ENCODE measurements around the gene CD300H.
"Not testable (repeated sequence)": the region's sequence is repeated elsewhere in the genome, so short reads cannot be mapped to it uniquely, and the experiment has no call there.

CD300H gene

GRCh38 chr17:74584292-74585060 lies 17.2 kb upstream of the CD300H start:
- no peak for DNase-seq (ENCODE audit: low read depth in 2 of 2)

GRCh38 chr17:74582633-74583032 lies 15.3 kb upstream of the CD300H start:
- DNase-seq (ENCODE audit: low read depth in 2 of 2), result no peak

GRCh38 chr17:74579900-74580299 lies 12.6 kb upstream of the CD300H start:
- no peak for DNase-seq (ENCODE audit: low read depth in 2 of 2)

- DNase-seq (ENCODE audit: low read depth in 2 of 2), result no peak
Observed at GRCh38 chr17:74578979-74579378, 11.7 kb upstream of the CD300H start.

- DNase-seq (ENCODE audit: low read depth in 2 of 2), result no peak
Observed at GRCh38 chr17:74574489-74575142, 7.3 kb upstream of the CD300H start.

- not testable (repeated sequence) for DNase-seq (ENCODE audit: low read depth in 2 of 2)
Observed at GRCh38 chr17:74573635-74574034, 6.3 kb upstream of the CD300H start.

- no peak for DNase-seq (ENCODE audit: low read depth in 2 of 2)
Observed at GRCh38 chr17:74573169-74573568, 5.9 kb upstream of the CD300H start.

- DNase-seq (ENCODE audit: low read depth in 2 of 2), result no peak
Observed at GRCh38 chr17:74571621-74572270, 4.4 kb upstream of the CD300H start.

GRCh38 chr17:74569020-74570003 lies 2.0 kb upstream of the CD300H start:
- peak in 1 of 2 donors; percentile 11 for DNase-seq (ENCODE audit: low read depth in 2 of 2)

- no peak for DNase-seq (ENCODE audit: low read depth in 2 of 2)
Observed at GRCh38 chr17:74568106-74568873, 981 bp upstream of the CD300H start.

- peak; percentile 7 to 32 for DNase-seq (ENCODE audit: low read depth in 2 of 2)
Observed at GRCh38 chr17:74566132-74566753, 1.1 kb downstream of the CD300H start.

GRCh38 chr17:74565126-74565525 lies 2.2 kb downstream of the CD300H start:
- no peak for DNase-seq (ENCODE audit: low read depth in 2 of 2)

- DNase-seq (ENCODE audit: low read depth in 2 of 2), result no peak
Observed at GRCh38 chr17:74563358-74563757, 4.0 kb downstream of the CD300H start.

GRCh38 chr17:74561586-74561985 lies 5.7 kb downstream of the CD300H start:
- DNase-seq (ENCODE audit: low read depth in 2 of 2), result no peak

GRCh38 chr17:74558882-74559519 lies 8.3 kb downstream of the CD300H start:
- no peak for DNase-seq (ENCODE audit: low read depth in 2 of 2)

GRCh38 chr17:74558402-74558801 lies 8.9 kb downstream of the CD300H start:
- DNase-seq (ENCODE audit: low read depth in 2 of 2), result not testable (repeated sequence)

- no peak for DNase-seq (ENCODE audit: low read depth in 2 of 2)
Observed at GRCh38 chr17:74555427-74555940, 11.8 kb downstream of the CD300H start.

- no peak for DNase-seq (ENCODE audit: low read depth in 2 of 2)
Observed at GRCh38 chr17:74554909-74555308, 12.4 kb downstream of the CD300H start.

GRCh38 chr17:74552037-74552436 lies 15.3 kb downstream of the CD300H start:
- no peak for DNase-seq (ENCODE audit: low read depth in 2 of 2)

- no peak for DNase-seq (ENCODE audit: low read depth in 2 of 2)
Observed at GRCh38 chr17:74550602-74551001, 16.7 kb downstream of the CD300H start.
